HG02759 (cell line): ENCODE measurements around the gene ZSCAN10.
A peak's percentile ranks its signal among the peaks of the same experiment; 100 is the strongest.

Experiments
- ATAC-seq: cut with Tn5 transposase; IDR thresholded peaks from one replicate; pipeline ENCODE4 v1.9.1; 2021; ENCODE audit warnings: mild to moderate bottlenecking, moderate library complexity; ENCODE audit not compliant: unreplicated experiment

Gene ZSCAN10

DNA sequence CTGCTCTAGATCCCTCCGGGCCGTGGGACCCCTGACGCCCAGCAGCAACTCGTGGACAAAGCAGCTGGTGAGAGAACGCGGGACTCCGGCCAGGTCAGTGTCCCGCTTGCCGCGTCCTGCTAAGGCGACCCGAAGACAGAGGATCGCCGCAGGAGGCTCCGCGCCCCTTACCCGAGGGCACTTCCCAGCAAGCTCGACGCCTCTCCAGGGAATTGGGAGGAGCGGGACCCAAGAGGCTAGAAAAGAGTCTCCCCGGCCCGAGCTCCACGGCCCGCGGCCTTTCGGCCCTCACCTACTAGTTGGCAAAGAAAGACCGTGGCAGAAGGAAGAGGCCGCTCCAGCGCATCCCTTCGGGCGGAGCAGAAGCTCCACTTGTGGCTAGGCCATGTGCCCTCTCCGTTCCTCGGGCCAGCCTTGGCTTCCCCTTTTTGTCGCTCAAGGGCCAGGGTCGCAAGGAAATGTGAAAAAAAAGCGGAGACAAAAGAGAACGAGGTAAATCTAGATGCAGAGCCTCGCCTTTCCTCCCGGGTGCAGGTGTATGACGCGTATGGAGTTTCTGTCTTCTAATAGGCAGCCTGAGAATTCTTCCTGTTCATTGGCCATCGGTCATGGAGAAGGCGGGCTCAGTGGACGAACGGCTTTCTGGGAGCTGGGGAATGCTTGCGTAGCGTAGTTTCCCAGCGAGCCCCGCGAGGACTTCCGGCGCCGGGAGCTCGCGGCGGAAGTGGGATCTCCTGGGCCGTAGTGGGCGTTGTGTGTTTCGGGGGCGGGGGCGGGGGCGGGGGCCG, 35.4 kb upstream of the ZSCAN10 start, which contains the start of gene ZNF213:
Gene ZNF213, plus strand, starts transcription at position 692 of the 788 bp plus-strand sequence. CDS start 2,252 bp downstream, outside the sequence.
- ATAC-seq = peak; percentile 90

- ATAC-seq = no peak
These were observed 34.8 kb upstream of the ZSCAN10 start for GRCh38 chr16:3133844-3134243.

DNA sequence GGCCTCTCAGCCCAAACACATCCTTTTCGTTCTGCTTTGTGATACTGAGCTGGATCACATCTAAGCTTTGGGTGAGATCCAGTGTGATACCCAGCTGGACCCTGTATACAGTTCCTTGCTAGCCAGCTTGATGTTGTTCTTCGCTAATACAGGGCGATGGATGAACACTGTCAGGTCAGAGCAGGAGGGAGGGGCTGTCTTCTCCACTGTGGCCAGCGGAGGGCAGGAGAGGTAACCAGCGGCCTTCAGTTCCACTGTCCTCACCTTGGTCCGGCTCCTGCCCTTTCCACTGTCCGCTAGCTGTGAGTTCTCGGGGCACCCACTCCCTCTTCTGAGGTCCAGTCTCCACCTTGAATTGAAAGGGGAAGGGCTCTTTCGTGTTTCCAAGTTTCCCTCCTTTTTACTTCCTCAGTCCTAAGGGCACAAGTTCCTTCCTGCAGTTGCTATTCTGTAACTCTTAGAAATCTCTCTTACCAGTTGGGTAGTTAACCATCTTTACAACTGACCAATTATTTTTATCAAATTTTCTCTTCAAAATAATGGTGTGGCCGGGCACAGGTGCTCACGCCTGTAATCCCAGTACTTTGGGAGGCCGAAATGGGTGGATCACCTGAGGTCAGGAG, 32.8 kb upstream of the ZSCAN10 start:
- ATAC-seq = no peak

DNA sequence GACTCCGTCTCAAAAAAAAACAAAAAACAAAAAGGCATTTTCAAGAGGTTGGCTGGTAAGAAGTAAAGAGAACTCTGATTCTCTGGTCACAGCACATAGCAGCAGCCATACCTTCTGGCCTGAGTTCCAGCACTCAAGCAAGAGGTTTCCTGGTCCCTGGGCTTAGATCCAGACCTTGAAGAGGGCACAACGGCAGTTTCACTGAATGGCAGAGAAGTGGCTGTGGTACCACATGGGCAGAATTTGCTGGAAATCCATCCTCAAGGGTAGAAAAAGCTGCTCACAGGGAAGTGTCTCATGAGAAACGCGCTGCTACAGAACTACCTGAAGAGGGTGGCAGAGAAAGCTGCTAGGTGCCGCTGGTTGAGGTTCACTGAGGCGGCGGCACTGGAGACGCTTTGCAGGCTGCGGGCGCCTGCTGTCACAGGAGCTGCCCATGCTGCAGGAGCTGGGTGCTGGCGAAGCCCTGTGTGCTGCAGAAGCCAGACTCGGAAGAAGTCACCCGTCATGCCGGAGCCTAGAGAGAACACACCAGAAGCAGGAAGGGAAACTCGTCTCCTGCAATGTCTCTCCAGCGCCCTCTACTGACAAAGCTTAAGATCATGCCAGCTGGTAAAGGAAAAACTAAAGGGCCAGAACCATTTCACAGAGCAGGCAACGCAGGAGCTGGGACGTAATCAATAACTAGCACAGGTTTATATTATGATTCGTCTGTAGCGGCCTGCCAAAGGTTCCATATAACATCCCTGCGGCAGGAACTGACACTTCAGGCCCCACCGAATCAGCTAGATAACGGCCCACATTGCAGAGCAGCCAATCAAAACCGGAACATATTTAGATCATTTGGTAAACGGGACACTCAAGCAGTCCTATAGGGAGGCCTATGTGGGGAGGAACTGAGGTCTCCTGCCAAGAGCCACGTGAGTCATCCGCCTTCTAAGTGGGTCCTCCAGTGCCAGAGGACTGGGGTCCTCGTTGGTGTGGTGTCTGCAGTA, 30.3 kb upstream of the ZSCAN10 start:
- ATAC-seq = peak; percentile 54

DNA sequence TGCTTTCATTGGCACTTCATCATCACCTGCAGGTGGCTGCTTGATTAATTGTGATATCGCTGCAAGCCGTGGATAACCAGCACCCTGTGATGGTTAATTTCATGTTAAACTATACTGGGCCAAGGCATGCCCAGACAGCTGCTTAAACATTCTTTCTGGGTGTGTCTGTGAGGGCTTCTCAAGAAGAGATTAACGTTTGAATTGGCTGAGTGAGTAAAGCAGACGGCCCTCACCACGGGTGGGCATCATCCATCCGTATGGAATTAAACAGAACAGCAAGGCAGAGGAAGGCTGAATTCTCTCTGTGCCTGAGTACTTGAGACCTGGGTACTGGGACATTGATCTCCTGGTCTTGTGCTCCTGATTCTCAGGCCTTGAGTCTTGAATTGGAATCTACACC, 28.7 kb upstream of the ZSCAN10 start:
- ATAC-seq = no peak

- ATAC-seq = peak; percentile 88
These were observed 25.1 kb upstream of the ZSCAN10 start for GRCh38 chr16:3123986-3124886.

- ATAC-seq = no peak
These were observed 24.0 kb upstream of the ZSCAN10 start for GRCh38 chr16:3122926-3123570.

- no peak for ATAC-seq
These were observed 22.9 kb upstream of the ZSCAN10 start for GRCh38 chr16:3121851-3122467.

GRCh38 chr16:3120435-3120834, 21.3 kb upstream of the ZSCAN10 start:
- no peak for ATAC-seq

- no peak for ATAC-seq
These were observed 20.8 kb upstream of the ZSCAN10 start for GRCh38 chr16:3119701-3120408.

DNA sequence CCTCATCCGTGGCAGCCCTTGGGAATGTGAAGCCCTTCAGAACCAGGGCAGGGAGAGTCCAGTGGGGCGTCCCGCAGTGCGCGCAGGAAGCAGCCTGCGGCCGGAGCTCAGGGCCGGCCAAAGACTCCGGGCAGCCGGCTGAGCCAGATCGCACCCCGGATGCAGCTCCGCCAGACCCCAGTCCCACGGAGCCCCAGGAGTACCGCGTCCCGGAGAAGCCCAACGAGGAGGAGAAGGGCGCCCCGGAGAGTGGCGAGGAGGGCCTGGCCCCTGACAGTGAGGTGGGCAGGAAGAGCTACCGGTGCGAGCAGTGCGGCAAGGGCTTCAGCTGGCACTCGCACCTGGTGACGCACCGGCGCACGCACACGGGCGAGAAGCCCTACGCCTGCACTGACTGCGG, 20.2 kb upstream of the ZSCAN10 start:
- ATAC-seq = no peak

DNA sequence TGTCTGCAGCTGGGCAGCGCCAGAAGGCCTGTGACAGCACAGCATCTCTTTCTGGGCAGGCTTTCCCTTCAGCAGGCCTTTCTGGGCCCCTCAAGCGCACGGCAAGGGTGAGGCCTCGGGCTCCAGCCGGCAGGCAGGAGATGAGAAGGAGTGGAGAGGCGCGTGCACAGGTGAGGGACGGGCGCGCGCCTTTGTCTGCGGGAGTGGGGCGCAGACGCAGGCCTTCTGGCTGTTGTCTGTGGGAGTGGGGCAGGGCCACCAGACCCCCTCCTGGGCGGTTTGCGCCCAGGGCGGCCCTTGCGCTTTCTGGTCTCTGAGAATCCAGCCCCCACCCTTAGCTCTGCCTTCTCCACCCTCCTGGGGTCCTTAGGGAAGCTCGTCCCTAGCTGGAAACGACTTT, 19.8 kb upstream of the ZSCAN10 start:
- ATAC-seq = no peak

DNA sequence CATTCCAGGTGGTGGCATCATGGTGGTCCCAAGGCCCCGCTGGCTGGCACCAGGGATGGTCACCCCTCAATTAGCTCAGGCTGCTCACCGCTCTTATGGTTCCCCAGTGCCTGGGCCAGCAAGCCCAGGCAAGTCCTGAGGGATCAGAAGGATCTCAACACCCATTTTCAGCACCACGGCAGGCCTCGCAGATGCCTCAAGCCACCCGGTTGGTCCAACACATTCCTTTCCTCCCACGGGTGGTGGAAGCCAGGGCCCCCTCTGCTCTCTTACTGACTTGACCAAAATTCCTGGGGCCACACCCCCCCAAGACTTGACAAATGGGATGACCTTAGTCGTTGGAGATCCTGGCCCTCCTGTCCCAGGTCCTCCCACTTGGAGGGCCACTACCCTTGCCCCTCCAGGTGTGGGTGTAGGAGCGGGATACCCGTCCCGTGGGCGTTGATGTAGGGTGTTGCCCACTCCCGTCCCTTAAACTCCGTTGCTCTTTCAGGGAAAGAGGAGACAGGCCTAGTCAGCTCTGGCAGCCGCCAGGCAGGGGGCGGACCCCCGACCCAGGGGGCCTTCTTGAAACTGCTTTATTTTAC, 19.2 kb upstream of the ZSCAN10 start:
- ATAC-seq = no peak

DNA sequence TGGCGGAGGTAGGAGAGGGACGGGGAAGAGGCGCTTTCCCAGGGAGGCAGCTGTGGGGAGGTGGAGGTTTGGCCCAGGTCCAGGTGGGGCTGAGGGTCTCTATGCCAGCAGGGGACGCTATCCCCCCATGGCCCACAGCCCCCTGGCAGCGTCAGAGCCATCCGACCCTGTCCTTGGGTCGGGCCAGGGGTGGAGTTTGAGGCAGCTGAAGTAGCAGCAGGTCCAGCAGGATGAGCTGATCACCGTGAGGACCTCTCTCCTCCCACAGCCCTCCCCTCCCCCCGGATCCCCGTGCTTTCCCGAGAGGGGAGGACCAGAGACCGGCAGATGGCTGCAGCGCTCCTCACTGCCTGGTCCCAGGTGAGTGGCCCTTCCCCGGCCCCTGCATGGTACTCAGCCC, 16.5 kb upstream of the ZSCAN10 start:
- no peak for ATAC-seq

DNA sequence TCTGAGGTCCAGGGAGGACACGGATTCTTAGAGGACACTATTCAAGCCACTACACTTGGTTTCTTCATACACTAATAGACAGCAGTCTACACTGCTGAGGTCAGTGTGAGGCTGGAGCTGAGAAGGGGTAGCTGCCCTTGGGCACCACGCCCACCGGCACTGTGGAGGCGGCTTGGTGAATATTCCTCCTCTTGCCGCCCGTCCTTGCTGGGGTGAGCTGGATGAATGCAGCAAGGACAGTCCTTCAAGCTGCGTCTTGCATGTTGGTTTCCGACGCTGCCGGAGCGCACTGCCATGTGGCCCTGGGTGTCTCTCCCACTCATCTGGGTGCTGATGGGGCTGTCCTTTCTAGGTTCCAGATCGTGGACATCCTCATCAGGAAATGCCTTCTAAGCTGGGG, 15.9 kb upstream of the ZSCAN10 start:
- no peak for ATAC-seq

DNA sequence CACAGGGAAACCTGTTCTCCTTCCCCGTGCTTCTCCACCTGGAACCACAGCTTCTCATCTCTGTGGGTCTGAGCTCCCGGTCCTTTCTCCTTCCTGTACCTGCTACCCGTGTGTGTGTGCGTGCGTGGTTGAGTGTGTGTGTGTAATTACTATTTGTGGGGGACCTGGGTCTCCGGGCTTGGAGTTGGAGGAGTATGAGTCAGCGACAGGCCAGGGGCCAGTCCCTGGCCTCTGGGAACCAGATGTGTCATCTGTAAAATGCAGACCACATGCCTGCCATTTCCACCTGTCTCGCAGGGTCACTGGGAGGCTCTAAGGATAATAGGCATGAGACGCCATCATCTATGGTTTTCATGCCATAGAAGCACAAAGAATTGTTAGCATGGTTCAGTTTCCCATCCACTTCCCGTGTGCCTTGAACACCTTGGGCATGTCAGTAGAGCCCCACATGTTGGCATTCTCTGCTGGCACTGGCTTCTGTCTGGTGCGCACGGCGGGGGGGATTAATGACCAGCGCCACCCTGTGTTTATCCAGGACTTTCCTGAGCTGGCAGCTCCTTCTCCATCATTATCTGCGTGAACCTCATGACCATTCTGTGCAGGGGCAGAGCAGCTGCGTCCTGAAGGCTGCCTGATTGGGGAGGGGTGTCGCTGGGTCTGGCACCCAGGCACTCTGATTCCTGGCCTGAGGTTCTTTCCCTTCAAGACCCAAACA, 14.8 kb upstream of the ZSCAN10 start:
- ATAC-seq = no peak

DNA sequence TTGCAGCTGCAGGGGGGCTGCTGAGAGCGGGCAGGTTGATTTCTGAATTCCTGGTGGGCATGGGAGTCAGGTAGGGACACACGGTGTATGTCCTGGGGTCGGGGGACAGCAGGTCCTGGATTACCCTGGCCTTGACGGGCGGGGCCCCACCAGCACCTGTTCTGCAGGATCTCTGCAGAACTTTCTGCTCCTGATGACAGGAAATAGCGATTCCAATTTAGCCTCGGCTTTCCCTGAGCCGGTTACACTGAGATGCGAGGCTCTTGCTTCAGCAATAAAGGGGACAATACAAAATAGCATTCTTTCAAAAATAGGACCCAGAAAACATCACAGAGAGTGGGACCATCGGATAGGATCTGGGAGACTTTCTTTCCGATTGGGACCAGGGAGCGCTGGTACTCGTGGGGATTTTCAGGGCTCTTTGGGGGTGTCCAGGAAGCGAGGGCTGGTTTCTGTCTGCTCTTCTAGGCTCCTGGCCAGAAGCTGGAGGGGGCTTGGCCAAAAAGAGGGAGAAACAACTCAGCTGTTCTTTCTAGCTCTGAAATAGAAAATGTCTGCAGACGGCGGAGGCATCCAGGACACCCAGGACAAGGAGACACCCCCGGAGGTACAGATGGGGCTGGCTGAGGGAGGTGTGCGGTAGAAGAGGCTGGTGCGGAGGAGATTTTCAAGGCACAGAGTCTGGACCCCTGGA, 13.9 kb upstream of the ZSCAN10 start:
- no peak for ATAC-seq
